ENCODE results near the gene ADARB2.

Gene ADARB2

DNA sequence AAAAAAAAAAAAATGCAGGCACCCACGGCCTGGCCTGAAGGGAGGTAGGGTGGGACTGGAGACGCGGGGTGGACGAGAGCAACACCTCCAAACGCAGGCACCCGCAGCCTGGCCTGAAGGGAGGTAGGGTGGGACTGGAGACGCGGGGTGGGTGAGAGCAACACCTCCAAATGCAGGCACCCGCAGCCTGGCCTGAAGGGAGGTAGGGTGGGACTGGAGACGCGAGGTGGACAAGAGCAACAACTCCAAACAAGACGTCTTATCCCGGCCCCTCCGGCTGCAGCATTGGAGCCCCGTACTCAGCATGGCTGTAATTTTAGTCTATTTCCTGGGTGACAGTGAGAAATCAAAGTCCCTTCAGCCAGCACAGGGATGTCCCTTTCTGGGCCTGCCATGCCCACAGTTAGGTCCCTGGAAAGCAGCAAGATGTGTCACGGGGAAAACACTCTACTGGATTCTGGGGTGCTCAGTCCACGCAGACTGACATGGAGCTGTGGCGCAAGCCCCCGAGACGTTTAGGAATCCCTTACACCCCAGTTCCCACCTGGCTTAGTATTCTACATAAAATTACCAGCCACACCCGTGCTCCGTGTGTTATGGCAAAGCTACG lies 561.3 kb downstream of the ADARB2 start:
- TF ChIP-seq, protein P1, sequence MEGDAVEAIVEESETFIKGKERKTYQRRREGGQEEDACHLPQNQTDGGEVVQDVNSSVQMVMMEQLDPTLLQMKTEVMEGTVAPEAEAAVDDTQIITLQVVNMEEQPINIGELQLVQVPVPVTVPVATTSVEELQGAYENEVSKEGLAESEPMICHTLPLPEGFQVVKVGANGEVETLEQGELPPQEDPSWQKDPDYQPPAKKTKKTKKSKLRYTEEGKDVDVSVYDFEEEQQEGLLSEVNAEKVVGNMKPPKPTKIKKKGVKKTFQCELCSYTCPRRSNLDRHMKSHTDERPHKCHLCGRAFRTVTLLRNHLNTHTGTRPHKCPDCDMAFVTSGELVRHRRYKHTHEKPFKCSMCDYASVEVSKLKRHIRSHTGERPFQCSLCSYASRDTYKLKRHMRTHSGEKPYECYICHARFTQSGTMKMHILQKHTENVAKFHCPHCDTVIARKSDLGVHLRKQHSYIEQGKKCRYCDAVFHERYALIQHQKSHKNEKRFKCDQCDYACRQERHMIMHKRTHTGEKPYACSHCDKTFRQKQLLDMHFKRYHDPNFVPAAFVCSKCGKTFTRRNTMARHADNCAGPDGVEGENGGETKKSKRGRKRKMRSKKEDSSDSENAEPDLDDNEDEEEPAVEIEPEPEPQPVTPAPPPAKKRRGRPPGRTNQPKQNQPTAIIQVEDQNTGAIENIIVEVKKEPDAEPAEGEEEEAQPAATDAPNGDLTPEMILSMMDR (conservative IDR thresholded peaks at IDR 0.05; ENCODE audit: low read depth) = no peak
- DNase-seq (ENCODE audit: low spot score) = no peak
- ChIA-PET POLR2A (ENCODE audit: low non-redundant PET) (no interaction called here), CTCF (no interaction called here)
- H3K27ac ChIP-seq = no peak overlapping the region

DNA sequence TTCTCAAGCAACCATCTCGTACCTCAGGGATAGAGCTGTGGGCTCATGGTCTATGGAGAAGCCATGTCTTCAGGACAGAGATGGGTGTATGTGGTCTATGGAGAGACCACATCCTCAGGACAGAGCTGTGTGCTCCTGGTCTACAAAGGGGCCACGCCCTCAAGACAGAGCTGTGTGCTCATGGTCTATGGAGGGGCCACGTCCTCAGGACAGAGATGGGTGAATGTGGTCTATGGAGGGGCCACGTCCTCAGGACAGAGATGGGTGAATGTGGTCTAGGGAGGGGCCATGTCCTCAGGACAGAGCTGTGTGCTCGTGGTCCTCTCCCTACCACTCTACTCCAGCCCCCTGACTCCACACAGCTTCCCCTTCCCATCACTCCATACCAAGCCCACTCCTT lies 563.3 kb downstream of the ADARB2 start:
- H3K27ac ChIP-seq = no peak overlapping the region
- ChIA-PET CTCF (no interaction called here), POLR2A (ENCODE audit: low non-redundant PET) (no interaction called here)
- no peak for DNase-seq (ENCODE audit: low spot score)
- TF ChIP-seq, protein P1 (conservative IDR thresholded peaks at IDR 0.05; ENCODE audit: low read depth) = no peak

DNA sequence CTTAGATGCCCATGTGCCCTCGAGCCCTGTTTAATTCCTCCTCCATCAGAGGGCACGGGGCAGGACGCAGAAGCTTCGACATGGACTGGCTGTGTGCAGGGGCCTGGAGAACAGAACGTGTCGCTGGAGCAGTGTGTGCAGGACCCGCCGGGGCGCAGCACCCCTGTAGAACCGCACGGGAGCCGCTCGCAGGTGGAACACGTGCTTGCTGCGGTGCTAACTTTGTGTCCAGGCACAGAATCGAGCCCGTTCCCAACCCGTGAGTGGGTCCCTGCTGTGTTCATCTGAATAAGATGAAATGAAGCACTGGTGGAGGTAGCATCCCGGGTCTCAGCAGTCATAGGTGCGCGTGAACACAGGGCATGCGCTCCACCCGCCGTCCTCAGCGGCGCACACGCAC lies 564.2 kb downstream of the ADARB2 start:
- TF ChIP-seq, protein P1 (conservative IDR thresholded peaks at IDR 0.05; ENCODE audit: low read depth) = no peak
- no peak overlapping the region for H3K27ac ChIP-seq
- ChIA-PET CTCF (interaction anchor here (0.6 kb wide), 1 partner anchor 307 kb away, joined by 4 read pairs; no protein-coding TSS in a partner anchor), POLR2A (ENCODE audit: low non-redundant PET) (no interaction called here)
- DNase-seq (ENCODE audit: low spot score) = no peak

DNA sequence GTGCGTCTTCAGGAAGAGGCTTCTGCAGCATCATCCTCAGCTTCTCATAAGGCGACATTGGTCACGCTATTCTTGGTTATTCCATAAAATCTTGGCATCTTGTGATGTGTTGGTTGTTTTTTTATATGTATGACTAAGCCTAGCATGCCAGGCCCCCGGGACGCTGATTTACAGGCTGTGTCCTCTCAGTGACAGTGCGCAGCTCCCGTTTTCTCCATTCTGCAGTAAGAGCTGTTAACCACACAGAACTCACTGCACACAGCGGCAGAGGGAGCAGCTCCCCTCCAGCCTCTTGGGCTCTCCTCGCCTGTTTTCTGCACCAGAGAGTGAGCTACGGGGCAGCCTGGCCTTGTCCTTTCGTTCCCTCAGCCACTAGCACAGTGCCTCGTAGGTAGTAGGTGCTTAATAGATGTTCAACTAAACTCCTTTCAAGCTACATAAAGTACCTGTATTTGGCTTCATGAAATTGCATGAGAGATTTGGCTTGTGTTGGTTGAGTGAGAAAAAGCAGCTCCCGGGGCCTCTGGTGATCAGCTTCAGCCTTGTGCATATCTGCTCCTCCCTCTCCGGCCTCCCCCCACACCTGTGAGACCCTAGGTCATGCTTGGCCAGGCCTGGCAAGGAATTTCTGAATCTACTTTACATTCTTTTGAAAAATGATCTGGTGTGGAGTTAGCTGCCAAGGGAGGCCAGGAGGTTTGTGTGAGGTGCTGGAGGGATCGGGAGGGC lies 564.9 kb downstream of the ADARB2 start:
- TF ChIP-seq, protein P1 (conservative IDR thresholded peaks at IDR 0.05; ENCODE audit: low read depth) = no peak
- ChIA-PET POLR2A (ENCODE audit: low non-redundant PET) (no interaction called here), CTCF (interaction anchor here (0.6 kb wide), 1 partner anchor 308 kb away, joined by 4 read pairs; no protein-coding TSS in a partner anchor)
- DNase-seq (ENCODE audit: low spot score) = no peak
- no peak overlapping the region for H3K27ac ChIP-seq

DNA sequence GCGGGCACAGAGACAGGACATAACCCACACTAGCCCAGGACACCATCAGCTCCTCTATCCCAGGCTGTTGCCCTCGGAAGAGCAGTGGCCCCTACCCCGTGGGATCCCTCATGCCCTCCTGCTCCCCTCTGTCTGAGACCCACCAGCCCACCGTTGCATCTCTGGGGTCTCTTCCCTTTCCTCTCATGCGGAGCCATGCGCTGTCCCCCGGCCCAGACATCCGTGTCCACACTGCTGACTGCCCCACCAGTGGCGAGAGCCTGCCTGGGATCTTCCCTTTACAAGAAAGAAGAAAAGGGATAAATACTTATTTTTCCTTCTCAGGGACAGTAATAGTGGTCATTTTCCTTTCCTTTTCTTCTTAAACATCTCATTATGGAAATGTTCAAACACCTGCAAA lies 565.7 kb downstream of the ADARB2 start:
- DNase-seq (ENCODE audit: low spot score) = no peak
- H3K27ac ChIP-seq = no peak overlapping the region
- CTCF ChIA-PET = no interaction called here
- POLR2A ChIA-PET (ENCODE audit: low non-redundant PET) = no interaction called here
- TF ChIP-seq, protein P1 (conservative IDR thresholded peaks at IDR 0.05; ENCODE audit: low read depth) = no peak

DNA sequence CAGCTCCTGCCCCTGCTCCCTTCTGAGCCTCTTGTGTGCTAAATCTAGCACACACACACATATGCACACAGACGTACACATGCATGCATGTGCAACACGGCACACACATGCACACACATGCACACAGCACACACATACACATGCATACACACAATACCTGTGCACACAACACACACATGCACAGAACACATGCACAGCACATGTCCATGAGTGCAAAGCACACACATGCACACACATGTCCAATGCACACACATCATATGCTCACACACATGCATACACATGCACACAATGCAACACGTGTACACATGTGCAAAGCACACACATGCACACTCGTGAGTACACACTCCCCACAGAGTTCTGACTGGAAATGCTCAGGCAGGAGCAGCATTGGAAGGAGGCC lies 566.1 kb downstream of the ADARB2 start:
- DNase-seq (ENCODE audit: low spot score) = no peak
- ChIA-PET POLR2A (ENCODE audit: low non-redundant PET) (no interaction called here), CTCF (no interaction called here)
- H3K27ac ChIP-seq = no peak overlapping the region
- TF ChIP-seq, protein P1 (conservative IDR thresholded peaks at IDR 0.05; ENCODE audit: low read depth) = no peak
